ENCODE measurements around the gene AKIRIN2. TPM values are rescaled to one million over a fixed set of nuclear protein-coding genes. Genes with fewer than 3 reads are reported as not detected.
A peak's percentile ranks its signal among the peaks of the same experiment; 100 is the strongest.

AKIRIN2 gene
- total and polyA plus RNA-seq, 10 of the 15 experiments (the other 5 are each of a cell fraction or from before 2014, with no cell fraction given), result 12.7 to 82.2 (median 42.6) TPM

GRCh38 chr6:87729965-87730719 is 28.1 kb upstream of the AKIRIN2 start:
- ChIA-PET CTCF (interaction anchor here (1.4 kb wide), 1 partner anchor 1141 kb away, joined by 3 read pairs; no protein-coding TSS in a partner anchor), RAD21 (ENCODE audit: unreplicated experiment) (interaction anchor here (0.7 to 3.4 kb wide), 8 partner anchors 24 to 76 kb away, joined by 3 to 15 read pairs (median 4); partner anchors contain the start of gene AKIRIN2), POLR2A (interaction anchor here (0.7 to 2.5 kb wide), 7 partner anchors 8 to 74 kb away, joined by 3 to 19 read pairs (median 8); partner anchors contain the start of gene AKIRIN2), SMC1A (ENCODE audit: uncharacterized antibody, unreplicated experiment) (interaction anchor here (0.7 to 2.5 kb wide), 15 partner anchors 9 to 69 kb away, joined by 3 to 14 read pairs (median 5); partner anchors contain the start of gene AKIRIN2)
- Histone ChIP-seq H3K36me3 (ENCODE audit: control insufficient read depth in 2 of 2, insufficient read depth in 2 of 2, low read length in 1 of 2) (no peaks in the 10 kb centered on the region), H3K27ac (ENCODE audit: control insufficient read depth, insufficient read depth) (peak overlapping the region; percentile 79), H3K4me2 (ENCODE audit: control insufficient read depth, insufficient read depth) (peak overlapping the region; percentile 78), H3K27me3 (replicated peaks in 1 of 2; ENCODE audit: control insufficient read depth in 2 of 2, insufficient read depth in 2 of 2, low read length in 1 of 2) (no peaks in the 10 kb centered on the region), H2AFZ (ENCODE audit: control insufficient read depth, low read depth, low read length) (peak overlapping the region; percentile 66), H3K9me3 (replicated peaks; ENCODE audit: control insufficient read depth, insufficient read depth, low read length) (no peaks in the 10 kb centered on the region; the same call in 2 of the 3 replicates), H3K9ac (ENCODE audit: control insufficient read depth, insufficient read depth, low read length) (peak overlapping the region; percentile 46), H3K4me3 (peak overlapping the region; percentile 20; the same call in 1 of the 2 replicates), H4K20me1 (ENCODE audit: control insufficient read depth, insufficient read depth) (no peaks in the 10 kb centered on the region), H3K4me1 (ENCODE audit: control insufficient read depth, insufficient read depth, low read length) (peaks cover 42% of the 10 kb centered on the region), H3K79me2 (ENCODE audit: control insufficient read depth, insufficient read depth, low read length) (no peaks in the 10 kb centered on the region; the same call in 1 of the 2 replicates)
- 52% methylated on average over 6 of the region's 6 CpGs for WGBS (ENCODE audit: insufficient coverage, insufficient replicate concordance, low lambda C conversion rate, missing lambda C conversion rate)
- ATAC-seq (peak; percentile 22), DNase-seq (ENCODE audit: low read depth, low spot score) (no peak), FAIRE-seq (no peak)
- in situ Hi-C loops (cut with MboI) (no loop called here), intact Hi-C loops (cut with micrococcal nuclease; ENCODE audit: unreplicated experiment) (loop anchor here (1.0 to 5.0 kb wide), 3 partner anchors 27 to 66 kb away; no protein-coding TSS in a partner anchor)
- no TSS peak for BruUV-seq (replicated peaks)
- TF ChIP-seq JUNB (IDR thresholded peaks at IDR 0.05) (peak; percentile 53), NFYB (IDR thresholded peaks at IDR 0.05; ENCODE audit: insufficient read depth, low read depth, low read length) (peak; percentile 63), ZNF24 (IDR thresholded peaks at IDR 0.05) (no peak), MTA2 (IDR thresholded peaks at IDR 0.05; ENCODE audit: low read depth) (0 out of 2 replicates have a peak, but pooled peaks have one; percentile 58), IKZF2 (IDR thresholded peaks at IDR 0.05) (peak in 1 of 2 experiments; percentile 52; a peak in 1 of 4 replicates), RFX5 (IDR thresholded peaks at IDR 0.05; ENCODE audit: low read depth, low read length) (no peak), IKZF1 (conservative IDR thresholded peaks at IDR 0.05) (0 out of 2 replicates have a peak, but pooled peaks have one; percentile 18), NFIC (IDR thresholded peaks at IDR 0.05; ENCODE audit: low read depth, low read length) (peak; percentile 32; the same call in 1 of the 2 replicates), SPI1 (IDR thresholded peaks at IDR 0.05; ENCODE audit: borderline replicate concordance, insufficient read depth, low read depth, low read length) (peak; percentile 8; the same call in 1 of the 2 replicates), ATF3 (IDR thresholded peaks at IDR 0.05; ENCODE audit: borderline replicate concordance, extremely low read depth, low read depth, low read length) (no peak)

Data from GM12878 (cell line).